ENCODE measurements around the gene FNDC3B.

The FNDC3B gene

DNA sequence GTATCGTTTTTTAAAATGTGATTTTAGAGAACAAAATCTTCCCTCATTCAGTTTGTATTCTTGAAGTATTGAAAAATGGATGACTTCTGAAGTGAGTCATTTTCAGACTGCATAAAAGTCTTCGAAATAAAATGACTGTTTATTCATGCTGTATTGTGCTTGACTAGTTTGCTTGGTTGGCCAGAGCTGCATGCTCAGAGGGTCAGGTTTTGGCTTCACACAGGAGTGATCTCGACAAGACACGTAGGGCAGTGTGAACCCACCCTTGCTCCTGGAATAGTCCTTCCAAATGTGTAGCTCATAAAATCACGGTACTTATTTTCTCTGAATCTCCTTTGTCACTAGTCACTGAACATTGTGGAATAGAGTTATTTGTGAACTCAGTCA lies 73.3 kb downstream of the FNDC3B start:
- no peak for DNase-seq (ENCODE audit: low read depth in 3 of 3)

DNA sequence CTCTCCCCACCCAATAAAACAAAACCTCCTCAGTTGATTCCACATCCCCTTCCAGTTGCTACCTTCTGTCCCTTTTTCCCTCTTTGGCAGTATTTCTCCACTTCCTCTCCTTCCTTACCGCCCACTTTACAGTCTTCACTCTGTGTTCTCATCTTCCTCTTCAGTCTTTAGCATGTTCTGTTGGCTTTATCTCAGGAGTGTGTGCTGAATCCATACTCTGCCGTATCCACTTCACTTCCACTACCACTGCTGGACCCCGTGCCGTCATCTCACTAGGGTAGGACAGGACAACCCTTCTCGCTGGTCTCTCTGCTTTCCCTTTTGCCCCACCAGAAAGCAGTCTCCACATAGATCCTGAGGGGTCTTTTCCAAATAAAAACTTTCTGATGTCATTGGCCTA lies 74.3 kb downstream of the FNDC3B start:
- DNase-seq (ENCODE audit: low read depth in 3 of 3), result no peak

GRCh38 chr3:172115059-172115458 lies 75.7 kb downstream of the FNDC3B start:
- no peak for DNase-seq (ENCODE audit: low read depth in 3 of 3)

GRCh38 chr3:172115787-172116186 lies 76.4 kb downstream of the FNDC3B start:
- no peak for DNase-seq (ENCODE audit: low read depth in 3 of 3)

- DNase-seq (ENCODE audit: low read depth in 3 of 3), result no peak
Observed at GRCh38 chr3:172118019-172118418, 78.6 kb downstream of the FNDC3B start.

DNA sequence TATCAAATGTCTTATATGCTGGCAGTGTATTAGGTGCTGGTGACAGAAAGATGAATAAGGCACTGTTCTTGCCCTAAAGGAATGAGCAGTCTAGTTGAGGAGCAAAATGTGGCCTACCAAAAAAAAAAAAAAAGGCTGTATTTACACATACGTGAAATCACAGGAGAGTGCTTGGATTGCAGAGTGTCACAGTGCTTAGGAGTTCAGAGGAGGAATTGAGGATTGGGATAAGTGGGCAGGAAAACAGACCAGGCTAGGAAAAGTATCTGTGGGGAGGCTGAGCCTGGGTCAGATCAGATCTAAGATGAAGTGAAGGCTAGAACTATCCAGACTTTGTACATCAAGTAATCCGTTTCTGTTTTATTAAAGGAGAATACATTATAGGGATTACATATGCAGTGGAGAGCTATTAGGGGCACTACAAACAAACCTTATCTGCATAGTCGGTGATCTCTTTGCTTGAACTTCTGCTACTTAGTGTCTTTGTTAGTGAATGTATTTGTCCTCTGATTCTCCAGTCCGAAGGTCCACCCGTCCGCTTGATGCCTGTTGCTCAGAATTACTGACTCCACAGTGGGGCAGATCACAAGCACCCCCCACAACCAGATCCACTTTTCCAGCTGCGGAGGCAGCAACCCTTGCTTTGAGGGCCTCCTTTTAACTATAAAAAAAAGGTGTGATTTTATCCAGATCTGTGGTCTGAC lies 80.0 kb downstream of the FNDC3B start:
- no peak for DNase-seq (ENCODE audit: low read depth in 3 of 3)

GRCh38 chr3:172120912-172121311 lies 81.5 kb downstream of the FNDC3B start:
- DNase-seq (ENCODE audit: low read depth in 3 of 3), result no peak

DNA sequence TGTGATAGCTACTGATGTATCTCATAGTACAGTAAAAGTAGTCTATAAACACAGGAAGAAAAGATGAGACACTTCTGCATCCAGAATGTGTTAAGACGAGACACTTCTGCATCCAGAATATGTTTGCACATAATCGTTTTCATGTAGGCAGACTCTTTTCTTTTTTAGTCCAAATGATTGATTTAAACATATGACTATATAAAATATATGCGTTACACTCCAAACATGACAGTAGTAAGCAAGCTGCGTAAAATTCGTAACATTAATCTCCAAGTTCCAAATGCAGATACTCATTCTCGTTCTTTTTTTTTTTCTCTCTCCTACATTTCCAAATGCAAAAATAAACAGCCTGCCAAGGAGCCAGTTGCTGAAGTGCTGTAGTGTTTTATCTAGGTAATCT lies 82.6 kb downstream of the FNDC3B start:
- DNase-seq (ENCODE audit: low read depth in 3 of 3), result no peak

DNA sequence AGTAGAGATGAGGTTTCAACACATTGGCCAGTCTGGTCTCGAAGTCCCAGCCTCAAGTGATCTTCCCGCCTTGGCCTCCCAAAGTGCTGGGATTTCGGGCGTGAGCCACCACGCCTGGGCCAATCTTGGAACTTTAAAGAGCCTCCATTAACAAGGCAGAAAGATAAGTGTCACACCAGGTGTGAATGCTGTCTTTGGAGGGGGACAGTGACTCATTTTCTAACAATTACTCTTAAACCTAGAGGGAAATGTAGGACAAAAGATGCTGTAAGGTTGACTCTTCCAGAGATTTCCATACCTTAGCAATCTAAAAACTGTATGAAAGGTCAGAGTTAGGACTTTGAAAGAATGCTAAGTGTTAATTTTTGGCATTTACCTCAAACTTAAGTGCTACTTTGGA lies 84.9 kb downstream of the FNDC3B start:
- DNase-seq (ENCODE audit: low read depth in 3 of 3), result no peak

GRCh38 chr3:172125053-172125452 lies 85.7 kb downstream of the FNDC3B start:
- no peak for DNase-seq (ENCODE audit: low read depth in 3 of 3)

DNA sequence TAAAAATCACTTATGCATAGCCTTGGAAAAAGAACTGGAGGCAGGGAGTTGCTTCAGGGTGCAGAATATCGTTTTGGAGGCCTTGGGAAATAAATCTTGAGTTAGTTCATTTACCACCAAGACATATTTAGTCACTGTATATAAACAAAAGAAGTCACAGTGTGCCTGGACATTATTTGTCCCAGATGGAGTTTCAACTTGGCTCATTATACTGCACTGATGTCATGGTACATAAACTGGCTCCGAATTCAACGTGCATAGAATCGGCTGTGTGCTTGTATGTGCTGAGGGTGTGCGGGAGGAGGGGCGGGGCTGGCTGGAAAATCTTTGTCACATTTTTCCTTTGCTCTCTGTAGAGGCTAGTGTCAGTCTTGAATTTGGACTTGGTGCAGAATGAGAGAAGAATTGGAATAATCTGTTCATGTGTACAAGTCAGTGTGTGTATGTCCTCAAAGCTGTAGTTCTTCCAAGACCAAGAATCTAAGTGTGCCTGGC lies 86.6 kb downstream of the FNDC3B start:
- no peak for DNase-seq (ENCODE audit: low read depth in 3 of 3)

- no peak for DNase-seq (ENCODE audit: low read depth in 3 of 3)
Observed at GRCh38 chr3:172126741-172127140, 87.4 kb downstream of the FNDC3B start.

GRCh38 chr3:172127141-172127540 lies 87.8 kb downstream of the FNDC3B start:
- no peak for DNase-seq (ENCODE audit: low read depth in 3 of 3)

GRCh38 chr3:172127929-172128580 lies 88.7 kb downstream of the FNDC3B start:
- no peak for DNase-seq (ENCODE audit: low read depth in 3 of 3)

DNA sequence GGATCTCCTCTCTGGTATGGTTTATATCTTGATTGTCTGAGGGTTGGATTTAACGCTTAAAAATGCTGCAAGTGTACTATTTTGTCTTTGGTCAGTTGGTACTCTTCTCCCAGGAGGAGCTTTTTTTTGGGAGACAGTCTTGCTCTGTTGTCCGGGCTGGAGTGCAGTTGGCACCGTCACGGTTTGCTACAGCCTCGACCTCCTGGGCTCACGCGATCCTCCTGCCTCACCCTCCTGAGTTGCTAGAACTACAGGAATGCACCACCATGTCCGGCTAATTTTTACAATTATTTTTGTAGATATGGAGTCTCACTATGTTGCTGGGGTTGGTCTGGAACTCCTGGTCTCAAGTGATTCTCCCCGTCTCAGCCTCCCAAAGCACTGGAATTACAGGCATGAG lies 89.5 kb downstream of the FNDC3B start:
- DNase-seq (ENCODE audit: low read depth in 3 of 3), result no peak

DNA sequence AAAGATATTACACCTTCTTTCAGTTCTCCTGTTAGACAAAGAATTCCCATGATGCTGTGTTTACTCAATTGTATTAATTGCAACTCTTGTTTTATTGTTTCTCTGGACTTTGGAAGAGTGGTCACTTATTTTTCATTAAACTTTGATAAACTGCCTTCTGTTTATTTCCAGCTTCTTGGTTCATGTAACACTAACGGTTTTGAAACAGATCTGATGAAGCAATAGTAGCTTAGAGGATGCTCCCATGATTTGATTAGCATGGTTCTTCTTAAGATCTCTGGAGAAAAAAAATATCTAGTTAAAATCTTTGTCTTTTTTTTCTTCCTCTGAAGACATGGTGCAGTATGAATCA lies 90.1 kb downstream of the FNDC3B start:
- DNase-seq (ENCODE audit: low read depth in 3 of 3), result no peak

DNA sequence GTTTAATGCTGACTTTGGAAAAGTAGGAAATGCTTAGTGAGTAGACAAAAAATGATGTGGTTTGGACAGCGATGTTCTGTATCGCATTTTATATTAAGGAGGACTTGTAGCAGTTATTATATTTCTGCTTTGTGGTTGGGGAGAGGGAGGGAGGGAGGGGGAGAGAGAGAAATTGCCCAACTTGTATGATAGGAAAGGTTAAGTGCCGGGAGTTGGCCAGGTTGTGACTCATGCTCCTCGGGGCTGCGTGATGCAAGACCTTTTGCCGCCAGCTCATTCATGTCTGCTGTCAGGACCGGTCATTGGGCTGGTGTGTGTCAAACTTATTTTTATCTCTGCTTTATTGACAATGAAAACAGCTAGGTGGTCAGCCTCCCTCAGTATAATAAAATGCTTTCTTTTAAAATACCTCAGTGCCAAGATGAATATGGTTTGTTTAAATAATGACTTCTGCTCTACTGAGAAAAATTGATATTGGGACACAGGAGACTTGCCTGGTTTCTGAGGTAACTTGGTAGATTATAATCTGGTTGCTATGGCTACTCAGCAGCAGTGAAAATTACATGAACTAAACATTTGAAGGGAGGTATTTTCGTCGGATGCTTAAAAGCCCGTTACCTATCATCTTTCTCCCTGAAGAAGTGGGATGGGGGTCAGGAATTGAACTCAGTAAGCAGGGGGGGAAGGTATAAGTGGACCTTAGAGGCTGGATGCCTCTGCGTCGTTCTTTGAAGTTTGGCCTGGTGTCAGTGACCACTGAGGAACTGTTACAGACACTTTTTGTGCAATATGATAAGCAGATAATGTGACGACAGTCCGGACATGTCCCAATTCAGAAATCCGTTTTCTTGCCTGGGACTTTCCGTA lies 90.7 kb downstream of the FNDC3B start:
- DNase-seq (ENCODE audit: low read depth in 3 of 3), result peak in 1 of 3 experiments; percentile 51

DNA sequence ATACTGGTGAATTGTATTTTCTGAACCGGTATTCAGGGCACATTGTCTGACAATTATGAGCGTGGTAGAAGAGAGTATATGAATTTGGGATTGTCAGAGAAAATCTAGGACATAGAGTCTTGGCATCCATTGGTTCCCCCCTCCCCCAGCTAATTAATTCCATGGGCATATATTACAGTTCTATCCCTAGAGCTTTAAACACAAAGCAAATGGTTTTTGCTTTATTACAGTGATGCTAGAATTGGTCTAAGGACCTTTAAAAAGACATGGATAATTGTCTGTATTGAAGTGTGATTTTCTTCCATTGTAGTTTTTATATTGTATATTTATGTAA lies 91.3 kb downstream of the FNDC3B start:
- DNase-seq (ENCODE audit: low read depth in 3 of 3), result no peak

DNA sequence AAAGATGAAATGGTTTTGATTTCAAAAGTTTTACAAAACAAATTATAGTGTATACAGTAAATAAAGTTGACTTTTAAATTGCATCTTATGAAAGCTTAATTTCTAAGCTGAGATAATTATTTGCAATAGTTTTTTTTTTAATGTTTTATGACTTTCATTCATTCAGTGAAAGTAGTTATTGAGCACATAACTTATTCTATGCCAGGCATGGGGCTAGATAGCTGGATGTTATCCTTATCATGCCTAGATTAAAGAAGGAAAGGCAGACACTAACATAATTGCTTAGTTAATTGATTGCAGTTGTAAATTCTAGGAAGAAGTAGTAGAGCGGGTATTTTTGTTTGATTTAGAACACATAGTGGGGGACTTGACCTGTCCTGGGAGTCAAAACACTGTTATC lies 92.4 kb downstream of the FNDC3B start:
- no peak for DNase-seq (ENCODE audit: low read depth in 3 of 3)

GRCh38 chr3:172132159-172132586 lies 92.8 kb downstream of the FNDC3B start:
- DNase-seq (ENCODE audit: low read depth in 3 of 3), result no peak

GRCh38 chr3:172132721-172133311 lies 93.4 kb downstream of the FNDC3B start:
- no peak for DNase-seq (ENCODE audit: low read depth in 3 of 3)

- DNase-seq (ENCODE audit: low read depth in 3 of 3), result no peak
Observed at GRCh38 chr3:172133838-172134237, 94.5 kb downstream of the FNDC3B start.

Data from stimulated activated CD4-positive, alpha-beta T cell treated with anti-CD3 and anti-CD28 coated beads, TNF-alpha, amount 100 ng/mL, for 4 hours (primary cell).